ENCODE data around the gene RALGDS.

GRCh38 chr9:133129001-133129795 lies 8.2 kb upstream of the RALGDS start:
- TF ChIP-seq POLR2AphosphoS5 (IDR thresholded peaks at IDR 0.05): no peak
- no peak for TF ChIP-seq CTCF (IDR thresholded peaks at IDR 0.05)

All from gastroesophageal sphincter (tissue), 3 donors.